H1 (cell line): Measurements from ENCODE around the gene CCDC124. TPM values are rescaled to one million over a fixed set of nuclear protein-coding genes. Genes with fewer than 3 reads are reported as not detected.

Source experiments
- CTCF ChIA-PET: fragments of 300-600 bp; sonication (Branson Sonifier 250); formaldehyde crosslinking; loops from one replicate; lab custom pipeline; 2021; ENCODE audit not compliant: partially characterized antibody; lab: Charles Lee
- POLR2A ChIA-PET: fragments of 300-600 bp; sonication (Branson Sonifier 250); formaldehyde crosslinking; loops from one replicate; lab custom pipeline; 2021; ENCODE audit warnings: inconsistent platforms; ENCODE audit not compliant: partially characterized antibody; lab: Charles Lee
- DNase-seq, 2 experiments: peaks; one replicate each; pipeline versions ENCODE4 v3.0.0 to v3.0.0-alpha.2; 2010 to 2022; ENCODE audit warnings: low spot score in 2 of 2, low read depth in 1 of 2, mixed read lengths in 1 of 2
- FAIRE-seq: peaks from 2 replicates; lab custom pipeline; 2011; peaks lifted over from hg19 to GRCh38; lab: Jason Lieb, UNC
- H2AFZ ChIP-seq: 2 replicates; pipeline ENCODE4 v1.8.1; 2012; ENCODE audit warnings: low read length, inconsistent platforms
- H2AK5ac ChIP-seq: 2 replicates; pipeline ENCODE4 v1.6.1; 2013; ENCODE audit warnings: low read depth, low read length
- H2BK120ac ChIP-seq: replicated peaks from 2 replicates; pipeline ENCODE3; 2013; ENCODE audit warnings: low read depth, low read length, inconsistent platforms
- H2BK12ac ChIP-seq: 2 replicates; pipeline ENCODE4 v1.6.1; 2013; ENCODE audit warnings: low read depth, low read length
- H2BK15ac ChIP-seq: 2 replicates; pipeline ENCODE4 v1.6.1; 2013; ENCODE audit warnings: low read length
- H2BK20ac ChIP-seq: 2 replicates; pipeline ENCODE4 v1.6.1; 2013; ENCODE audit warnings: low read length
- H2BK5ac ChIP-seq: 2 replicates; pipeline ENCODE4 v1.6.1; 2013; ENCODE audit warnings: low read depth, low read length
- H3K14ac ChIP-seq: 2 replicates; pipeline ENCODE4 v1.6.1; 2013; ENCODE audit warnings: inconsistent platforms; ENCODE audit not compliant: insufficient read length
- H3K18ac ChIP-seq: 2 replicates; pipeline ENCODE4 v1.6.1; 2013; ENCODE audit warnings: low read length; ENCODE audit errors: extremely low read depth
- H3K23ac ChIP-seq: 2 replicates; pipeline ENCODE4 v1.6.1; 2013; ENCODE audit warnings: inconsistent platforms; ENCODE audit not compliant: insufficient read length
- H3K23me2 ChIP-seq: 2 replicates; pipeline ENCODE4 v1.6.1; 2013; ENCODE audit warnings: low read depth, low read length
- H3K27ac ChIP-seq: 2 replicates; pipeline ENCODE4 v1.6.1; 2011; ENCODE audit warnings: low read depth, low read length, inconsistent platforms
- H3K27me3 ChIP-seq, 4 experiments: replicated peaks in 1 of 4; 1 replicate in 1 of 4; 2 replicates in 3 of 4; pipeline versions ENCODE4 v1.6.1 to v1.8.1; 2011 to 2013; ENCODE audit warnings: low read length in 3 of 4, mild to moderate bottlenecking in 3 of 4, inconsistent platforms in 2 of 4, mixed read lengths in 2 of 4, moderate library complexity in 1 of 4; ENCODE audit not compliant: control insufficient read depth in 3 of 4, insufficient read depth in 3 of 4; ENCODE audit errors: extremely low read depth in 1 of 4
- H3K36me3 ChIP-seq, 4 experiments: 2 replicates each; pipeline versions ENCODE4 v1.6.1 to v1.8.1; 2011 to 2013; ENCODE audit warnings: mild to moderate bottlenecking in 4 of 4, low read length in 3 of 4, moderate library complexity in 2 of 4, control low read depth in 1 of 4, inconsistent platforms in 1 of 4; ENCODE audit not compliant: insufficient read depth in 4 of 4, control insufficient read depth in 2 of 4
- H3K4ac ChIP-seq: replicated peaks from 2 replicates; pipeline ENCODE3; 2013; ENCODE audit warnings: low read length, low read depth, mixed read lengths, inconsistent platforms; ENCODE audit not compliant: insufficient read length
- H3K4me1 ChIP-seq, 4 experiments: replicated peaks in 1 of 4; 1 replicate in 1 of 4; 2 replicates in 3 of 4; pipeline versions ENCODE4 v1.6.1 to v1.8.1; 2011 to 2013; ENCODE audit warnings: low read length in 3 of 4, inconsistent platforms in 2 of 4, mixed read lengths in 1 of 4; ENCODE audit not compliant: insufficient read depth in 4 of 4, control insufficient read depth in 3 of 4
- H3K4me2 ChIP-seq, 2 experiments: 2 replicates each; pipeline versions ENCODE4 v1.6.1 to v1.8.1; 2011 to 2013; ENCODE audit warnings: low read depth in 2 of 2, low read length in 2 of 2, control low read depth in 1 of 2, inconsistent platforms in 1 of 2, mild to moderate bottlenecking in 1 of 2; ENCODE audit not compliant: insufficient read depth in 1 of 2
- H3K4me3 ChIP-seq, 4 experiments: fragments of 200-600, 300-600 bp in 1 of 4; sonication (generic), shearing (Covaris generic), sonication (Bioruptor Twin) in 1 of 4; 2 replicates each; pipeline versions ENCODE4 v1.5.1 to v1.8.1; 2011 to 2016; ENCODE audit warnings: low read length in 4 of 4, low read depth in 3 of 4, control low read depth in 2 of 4, inconsistent platforms in 2 of 4, mild to moderate bottlenecking in 2 of 4, mixed read lengths in 1 of 4, moderate library complexity in 1 of 4; ENCODE audit not compliant: insufficient read depth in 2 of 4; ENCODE audit errors: extremely low read depth in 1 of 4
- H3K56ac ChIP-seq: replicated peaks from 2 replicates; pipeline ENCODE3; 2013; ENCODE audit warnings: low read depth, mild to moderate bottlenecking, mixed read lengths, low read length, inconsistent platforms; ENCODE audit not compliant: insufficient read length
- H3K79me1 ChIP-seq: 2 replicates; pipeline ENCODE4 v1.6.1; 2013; ENCODE audit warnings: low read depth, low read length, control low read depth
- H3K79me2 ChIP-seq, 2 experiments: 2 replicates each; pipeline versions ENCODE4 v1.6.1 to v1.8.1; 2012 to 2013; ENCODE audit warnings: low read length in 2 of 2, mild to moderate bottlenecking in 2 of 2, inconsistent platforms in 1 of 2; ENCODE audit not compliant: insufficient read depth in 2 of 2, control insufficient read depth in 1 of 2
- H3K9ac ChIP-seq, 4 experiments: replicated peaks in 1 of 4; 1 replicate in 1 of 4; 2 replicates in 3 of 4; pipeline versions ENCODE4 v1.6.1 to v1.8.1; 2011 to 2013; ENCODE audit warnings: low read depth in 3 of 4, low read length in 3 of 4, control low read depth in 2 of 4, mild to moderate bottlenecking in 2 of 4, moderate library complexity in 2 of 4, inconsistent platforms in 1 of 4; ENCODE audit errors: extremely low read depth in 1 of 4
- H3K9me3 ChIP-seq, 2 experiments: 2 replicates each; pipeline versions ENCODE4 v1.6.1 to v1.8.1; 2012 to 2013; ENCODE audit warnings: mild to moderate bottlenecking in 2 of 2, moderate library complexity in 2 of 2, control low read depth in 1 of 2, inconsistent platforms in 1 of 2, low read depth in 1 of 2, low read length in 1 of 2, mixed read lengths in 1 of 2; ENCODE audit not compliant: insufficient read depth in 2 of 2
- H4K20me1 ChIP-seq, 2 experiments: replicated peaks in 1 of 2; 2 replicates each; pipeline versions ENCODE3 to v1.8.1; 2011 to 2013; ENCODE audit warnings: inconsistent platforms in 2 of 2, low read length in 2 of 2, mild to moderate bottlenecking in 1 of 2; ENCODE audit not compliant: insufficient read depth in 2 of 2, control insufficient read depth in 1 of 2
- H4K5ac ChIP-seq: 2 replicates; pipeline ENCODE4 v1.6.1; 2013; ENCODE audit warnings: low read length, low read depth, mixed read lengths, inconsistent platforms; ENCODE audit not compliant: insufficient read length
- H4K8ac ChIP-seq: 2 replicates; pipeline ENCODE4 v1.8.0; 2013; ENCODE audit warnings: mild to moderate bottlenecking, moderate library complexity, low read length, inconsistent platforms; ENCODE audit not compliant: insufficient read depth; ENCODE audit errors: extremely low read depth
- H4K91ac ChIP-seq: replicated peaks from 2 replicates; pipeline ENCODE3; 2013; ENCODE audit warnings: low read length, mixed read lengths, inconsistent platforms; ENCODE audit not compliant: insufficient read length
- ASH2L ChIP-seq: fragments of 200-600, 300-600 bp; sonication (generic); IDR thresholded peaks from one replicate; pipeline ENCODE4 v1.7.1; 2017; ENCODE audit warnings: low read length
- BACH1 ChIP-seq: IDR thresholded peaks from 2 replicates; pipeline ENCODE4 v1.6.1; 2012; ENCODE audit warnings: low read length, improper control_type of control experiment
- EGR1 ChIP-seq: IDR thresholded peaks from 2 replicates; pipeline ENCODE4 v1.6.1; 2011; ENCODE audit warnings: low read depth, low read length, borderline replicate concordance
- EP300 ChIP-seq, 2 experiments: IDR thresholded peaks; 1 replicate in 1 of 2; 2 replicates in 1 of 2; pipeline ENCODE4 v1.6.1; 2011 to 2012; ENCODE audit warnings: low read depth in 2 of 2, low read length in 2 of 2, mild to moderate bottlenecking in 2 of 2, borderline replicate concordance in 1 of 2, inconsistent platforms in 1 of 2, moderate library complexity in 1 of 2
- EZH2 ChIP-seq: fragments of 200-600 bp; sonication (generic); IDR thresholded peaks from 2 replicates; pipeline ENCODE4 v1.7.1; 2012; ENCODE audit warnings: low read depth, mild to moderate bottlenecking, moderate library complexity, low read length, inconsistent platforms; ENCODE audit not compliant: severe bottlenecking
- GABPA ChIP-seq: IDR thresholded peaks from 2 replicates; pipeline ENCODE4 v1.6.1; 2011; ENCODE audit warnings: mild to moderate bottlenecking, low read length, moderate library complexity, borderline replicate concordance; ENCODE audit not compliant: insufficient read depth
- MAFK ChIP-seq: IDR thresholded peaks from 2 replicates; pipeline ENCODE4 v1.6.1; 2012; ENCODE audit warnings: low read depth, mild to moderate bottlenecking, improper control_type of control experiment, low read length
- POU5F1 ChIP-seq: IDR thresholded peaks from 2 replicates; pipeline ENCODE4 v1.6.1; 2011; ENCODE audit warnings: low read depth, mild to moderate bottlenecking, low read length, moderate library complexity
- RAD21 ChIP-seq, 2 experiments: IDR thresholded peaks in 1 of 2; conservative IDR thresholded peaks in 1 of 2; 2 replicates each; pipeline ENCODE4 v1.6.1; 2011; ENCODE audit warnings: low read depth in 2 of 2, low read length in 2 of 2, improper control_type of control experiment in 1 of 2, inconsistent platforms in 1 of 2, mild to moderate bottlenecking in 1 of 2, moderate library complexity in 1 of 2
- SIRT6 ChIP-seq: IDR thresholded peaks from one replicate; pipeline ENCODE4 v1.7.1; 2012; ENCODE audit warnings: low read length, inconsistent platforms
- SIX5 ChIP-seq: IDR thresholded peaks from 2 replicates; pipeline ENCODE4 v1.6.1; 2011; ENCODE audit warnings: mild to moderate bottlenecking, low read depth, low read length
- SP2 ChIP-seq: IDR thresholded peaks from 2 replicates; pipeline ENCODE4 v1.6.1; 2012; ENCODE audit warnings: mild to moderate bottlenecking, low read length, inconsistent platforms
- USF2 ChIP-seq: IDR thresholded peaks from 2 replicates; pipeline ENCODE4 v1.6.1; 2011; ENCODE audit warnings: low read length, improper control_type of control experiment
- YY1 ChIP-seq: IDR thresholded peaks from 2 replicates; pipeline ENCODE4 v1.6.1; 2011; ENCODE audit warnings: low read depth, mild to moderate bottlenecking, low read length
- WGBS, 2 experiments: shearing (Covaris generic) in 1 of 2; methylation state at CpG; one replicate each; pipeline versions ENCODE4 v1.1.6 to v1.1.7; 2013 to 2015; ENCODE audit warnings: low lambda C conversion rate in 2 of 2, mixed read lengths in 2 of 2, inconsistent platforms in 1 of 2, low coverage in 1 of 2, missing lambda C conversion rate in 1 of 2; ENCODE audit not compliant: insufficient replicate concordance in 2 of 2, insufficient coverage in 1 of 2, insufficient read length in 1 of 2; ENCODE audit errors: extremely low coverage in 1 of 2, missing lambda C conversion rate in 1 of 2; 5-methylcytosine and 5-hydroxymethylcytosine counted together
- polyA plus RNA-seq, 7 experiments: library from polyadenylated mRNA; depleted of rRNA in 3 of 7; stranded (reverse) in 5 of 7; unstranded in 2 of 7; fragments of >200 nt in 5 of 7; fragments of 200-250 nt in 2 of 7; gene quantifications; 1 replicate in 5 of 7; 2 replicates in 1 of 7; 4 replicates in 1 of 7; pipeline versions ENCODE4 v1.2.1 to v1.2.3, GENCODE V29; 2011 to 2013; ENCODE audit warnings: missing spikeins in 2 of 7, mixed read lengths in 2 of 7
- total RNA-seq: library from RNA; stranded (reverse); fragmentation: NEBNext Ultra II Directional; extraction: Animal tissue kit (Norgen Biotek cat#: 25700); gene quantifications from 2 replicates; pipeline ENCODE4 v1.2.1, GENCODE V29; 2021

CCDC124 gene
- total and polyA plus RNA-seq, 2 of the 8 experiments (the other 6 are each of a cell fraction or from before 2014, with no cell fraction given), result 95.2 to 103 TPM

GRCh38 chr19:17888260-17888659 lies 44.6 kb upstream of the CCDC124 start:
- H3K79me1 ChIP-seq, result no peaks in the 10 kb centered on the region
- no peaks in the 10 kb centered on the region for H3K9me3 ChIP-seq
- no peak overlapping the region for H2AFZ ChIP-seq
- H3K23ac ChIP-seq, result no peak overlapping the region
- H3K56ac ChIP-seq, result no peak overlapping the region
- ChIA-PET CTCF (no interaction called here), POLR2A (interaction anchor here (1.4 to 2.0 kb wide), 2 partner anchors 22 to 29 kb away, joined by 5 to 6 read pairs; partner anchors contain the start of gene RPL18A)
- FAIRE-seq (no peak), DNase-seq (no peak)
- H3K14ac ChIP-seq, result no peak overlapping the region
- no peaks in the 10 kb centered on the region; a peak in 2 of 7 replicates for H3K4me1 ChIP-seq
- no peak overlapping the region for H3K4me2 ChIP-seq
- no peak overlapping the region for H4K5ac ChIP-seq
- no peak overlapping the region for H4K8ac ChIP-seq
- no peaks in the 10 kb centered on the region; a peak in 1 of 7 replicates for H3K27me3 ChIP-seq
- H3K27ac ChIP-seq, result no peak overlapping the region
- no peaks in the 10 kb centered on the region for H3K23me2 ChIP-seq
- H4K91ac ChIP-seq, result no peak overlapping the region
- peaks cover 0 to 1% of the 10 kb centered on the region in 2 experiments for H4K20me1 ChIP-seq
- no peak overlapping the region for H2AK5ac ChIP-seq
- no peak overlapping the region for H2BK5ac ChIP-seq
- no peaks in the 10 kb centered on the region for H3K79me2 ChIP-seq
- no peak overlapping the region for H3K18ac ChIP-seq
- H2BK120ac ChIP-seq, result no peak overlapping the region
- H2BK15ac ChIP-seq, result no peak overlapping the region
- no peak overlapping the region for H3K9ac ChIP-seq
- H3K4me3 ChIP-seq, result no peak overlapping the region
- H3K4ac ChIP-seq, result no peak overlapping the region
- no peak overlapping the region for H2BK12ac ChIP-seq
- no peak overlapping the region for H2BK20ac ChIP-seq
- no peaks in the 10 kb centered on the region for H3K36me3 ChIP-seq
- WGBS, 2 experiments, result 90% methylated on average over 7 of the region's 7 CpGs; no CpG with 5 or more reads in 1 of the 2 experiments
- TF ChIP-seq EGR1 (no peak), SP2 (no peak), EZH2 (no peak), USF2 (no peak), MAFK (no peak), RAD21 (IDR thresholded peaks at IDR 0.05 in 1 of 2, conservative IDR thresholded peaks at IDR 0.05 in 1 of 2; ENCODE audit: low read depth in 2 of 2, low read length in 2 of 2) (no peak), BACH1 (no peak), POU5F1 (no peak), EP300 (IDR thresholded peaks at IDR 0.05; ENCODE audit: borderline replicate concordance in 1 of 2, low read depth in 2 of 2, low read length in 2 of 2) (no peak), GABPA (no peak), SIX5 (no peak), SIRT6 (no peak), YY1 (no peak), ASH2L (no peak)
